HG03378 (cell line): ENCODE results near the gene SMC3.
"Not testable (repeated sequence)": the region's sequence is repeated elsewhere in the genome, so short reads cannot be mapped to it uniquely, and the experiment has no call there.

Experiments
- ATAC-seq: cut with Tn5 transposase; IDR thresholded peaks from one replicate; pipeline ENCODE4 v1.9.1; 2021; ENCODE audit warnings: mild to moderate bottlenecking, moderate library complexity; ENCODE audit not compliant: unreplicated experiment

SMC3 gene

GRCh38 chr10:110574420-110574819 is 6.9 kb downstream of the SMC3 start:
- ATAC-seq, result no peak

GRCh38 chr10:110576220-110576619 is 8.7 kb downstream of the SMC3 start:
- ATAC-seq, result no peak

GRCh38 chr10:110577056-110577455 is 9.6 kb downstream of the SMC3 start:
- no peak for ATAC-seq

GRCh38 chr10:110584006-110584405 is 16.5 kb downstream of the SMC3 start:
- ATAC-seq, result no peak

GRCh38 chr10:110591760-110592159 is 24.3 kb downstream of the SMC3 start:
- no peak for ATAC-seq

- no peak for ATAC-seq
Measured at GRCh38 chr10:110597476-110597875, 30.0 kb downstream of the SMC3 start.

- peak; percentile 68 for ATAC-seq
Measured at GRCh38 chr10:110600487-110601101, 33.1 kb downstream of the SMC3 start.

- no peak for ATAC-seq
Measured at GRCh38 chr10:110601581-110601980, 34.1 kb downstream of the SMC3 start.

GRCh38 chr10:110608087-110608486 is 40.6 kb downstream of the SMC3 start:
- no peak for ATAC-seq

GRCh38 chr10:110609605-110610004 is 42.1 kb downstream of the SMC3 start:
- ATAC-seq, result no peak

- peak; percentile 39 for ATAC-seq
Measured at GRCh38 chr10:110610308-110610774, 42.8 kb downstream of the SMC3 start.

- not testable (repeated sequence) for ATAC-seq
Measured at GRCh38 chr10:110610781-110611180, 43.3 kb downstream of the SMC3 start.

GRCh38 chr10:110612087-110612486 is 44.6 kb downstream of the SMC3 start:
- ATAC-seq, result peak; percentile 51

- ATAC-seq, result no peak
Measured at GRCh38 chr10:110612629-110613028, 45.1 kb downstream of the SMC3 start.

- ATAC-seq, result no peak
Measured at GRCh38 chr10:110613341-110613995, 46.0 kb downstream of the SMC3 start.

- peak; percentile 43 for ATAC-seq
Measured at GRCh38 chr10:110613996-110614495, 46.6 kb downstream of the SMC3 start.

- no peak for ATAC-seq
Measured at GRCh38 chr10:110615057-110615747, 47.7 kb downstream of the SMC3 start.

- no peak for ATAC-seq
Measured at GRCh38 chr10:110616493-110617033, 49.1 kb downstream of the SMC3 start.

- no peak for ATAC-seq
Measured at GRCh38 chr10:110617425-110618229, 50.1 kb downstream of the SMC3 start.

GRCh38 chr10:110618230-110618610 is 50.7 kb downstream of the SMC3 start:
- no peak for ATAC-seq
